HepG2 (cell line): ENCODE measurements around the gene HEATR5B. TPM values are rescaled to one million over a fixed set of nuclear protein-coding genes. Genes with fewer than 3 reads are reported as not detected.
A peak's percentile ranks its signal among the peaks of the same experiment; 100 is the strongest.

Source experiments
- ATAC-seq: fragments of 200-7000 bp; cut with Tn5 transposase; 3 replicates; pipeline ENCODE4 v1.9.1; 2020; ENCODE audit warnings: mild to moderate bottlenecking, moderate library complexity
- BruUV-seq: library from RNA; stranded (reverse); fragments of 400-500 nt; replicated peaks from 2 replicates; lab custom pipeline; 2021; lab: Mats Ljungman, UMichigan
- CTCF ChIA-PET: fragments of 300-600 bp; formaldehyde crosslinking; extraction: SDS; loops from one replicate; lab custom pipeline; 2021; ENCODE audit warnings: low total read pairs, inconsistent platforms, low intra/inter-chr PET ratio; lab: Yijun Ruan, JAX
- POLR2A ChIA-PET: fragments of 350-600 bp; sonication (Branson Sonifier 250); formaldehyde crosslinking; loops from one replicate; lab custom pipeline; 2020; ENCODE audit warnings: antibody characterized with exemption, inconsistent platforms; lab: Yijun Ruan, JAX
- DNase-seq: peaks from one replicate; pipeline ENCODE4 v3.0.0-alpha.2; 2015; ENCODE audit warnings: low spot score
- FAIRE-seq: peaks from 3 replicates; lab custom pipeline; 2011; peaks lifted over from hg19 to GRCh38; lab: Jason Lieb, UNC
- H2AFZ ChIP-seq: one replicate; pipeline ENCODE4 v1.6.1; 2011; ENCODE audit warnings: low read length, inconsistent platforms
- H3K27ac ChIP-seq: fragments of 300-600 bp; 3 replicates; pipeline ENCODE4 v1.8.0; 2011; ENCODE audit warnings: mixed run types, mild to moderate bottlenecking, mixed read lengths, low read length, inconsistent platforms; ENCODE audit not compliant: insufficient read depth; ENCODE audit errors: extremely low read length
- H3K27me3 ChIP-seq, 2 experiments: fragments of 200-600 bp in 1 of 2; 2 replicates in 1 of 2; 3 replicates in 1 of 2; pipeline versions ENCODE4 v1.6.0 to v1.8.0; 2011; ENCODE audit warnings: low read length in 2 of 2, mild to moderate bottlenecking in 2 of 2, moderate library complexity in 2 of 2, inconsistent platforms in 1 of 2; ENCODE audit not compliant: insufficient read depth in 2 of 2, control insufficient read depth in 1 of 2
- H3K36me3 ChIP-seq, 2 experiments: fragments of 200-600 bp in 1 of 2; replicated peaks in 1 of 2; 2 replicates in 1 of 2; 3 replicates in 1 of 2; pipeline versions ENCODE4 v1.5.1 to v1.8.0; 2011; ENCODE audit warnings: low read length in 2 of 2, inconsistent platforms in 1 of 2; ENCODE audit not compliant: insufficient read depth in 2 of 2, control insufficient read depth in 1 of 2
- H3K4me1 ChIP-seq: 2 replicates; pipeline ENCODE4 v1.5.1; 2012; ENCODE audit warnings: low read length, inconsistent platforms; ENCODE audit not compliant: insufficient read depth
- H3K4me2 ChIP-seq: 2 replicates; pipeline ENCODE4 v1.6.0; 2011; ENCODE audit warnings: low read depth, low read length, inconsistent platforms
- H3K4me3 ChIP-seq, 3 experiments: fragments of 200-600 bp in 1 of 3; sonication (generic), shearing (Covaris generic) in 1 of 3; replicated peaks in 1 of 3; 2 replicates each; pipeline ENCODE4 v1.5.1; 2011 to 2016; ENCODE audit warnings: low read length in 3 of 3, inconsistent platforms in 2 of 3, low read depth in 2 of 3, mild to moderate bottlenecking in 2 of 3, control low read depth in 1 of 3, mixed read lengths in 1 of 3; ENCODE audit not compliant: insufficient read depth in 1 of 3
- H3K79me2 ChIP-seq: one replicate; pipeline ENCODE4 v1.6.1; 2011; ENCODE audit warnings: low read length, inconsistent platforms; ENCODE audit not compliant: insufficient read depth
- H3K9ac ChIP-seq: 2 replicates; pipeline ENCODE4 v1.6.0; 2011; ENCODE audit warnings: mild to moderate bottlenecking, low read depth, low read length, inconsistent platforms; ENCODE audit not compliant: insufficient read depth
- H3K9me3 ChIP-seq: 2 replicates; pipeline ENCODE4 v1.5.1; 2012; ENCODE audit warnings: mild to moderate bottlenecking, low read length
- H4K20me1 ChIP-seq: 2 replicates; pipeline ENCODE4 v1.6.0; 2011; ENCODE audit warnings: inconsistent platforms, mild to moderate bottlenecking, low read length, moderate library complexity; ENCODE audit not compliant: insufficient read depth
- DMAP1 ChIP-seq: IDR thresholded peaks from 2 replicates; pipeline ENCODE4 v1.6.1; 2016
- FOXP1 ChIP-seq, 2 experiments: fragments of 450-650 bp in 1 of 2; IDR thresholded peaks; 2 replicates each; pipeline ENCODE4 v1.6.1; 2017 to 2018; ENCODE audit warnings: antibody characterized with exemption in 1 of 2
- RAD51 ChIP-seq: fragments of 450-650 bp; IDR thresholded peaks from 2 replicates; pipeline ENCODE4 v1.6.1; 2016; ENCODE audit warnings: borderline replicate concordance
- SMC3 ChIP-seq: IDR thresholded peaks from 2 replicates; pipeline ENCODE4 v1.6.1; 2011; ENCODE audit warnings: low read length, improper control_type of control experiment
- SRSF4 ChIP-seq: fragments of 200-400 bp; formaldehyde crosslinking; IDR thresholded peaks from one replicate; pipeline ENCODE4 v1.6.1; 2018; ENCODE audit warnings: mild to moderate bottlenecking, low read depth, low read length, moderate library complexity; ENCODE audit not compliant: poor library complexity, severe bottlenecking
- TOE1 ChIP-seq: sonication (generic); formaldehyde crosslinking; IDR thresholded peaks from 2 replicates; pipeline ENCODE4 v1.4.0; 2020; ENCODE audit warnings: mild to moderate bottlenecking, missing genetic modification reagents
- WGBS: methylation state at CpG from one replicate; pipeline ENCODE4 v1.1.6; 2017; ENCODE audit warnings: low lambda C conversion rate; 5-methylcytosine and 5-hydroxymethylcytosine counted together
- in situ Hi-C: cut with HindIII; loops from 2 replicates; pipeline ENCODE4 v1.10.0; 2017; ENCODE audit warnings: low pct_unique_long_range_greater_than_20kb; ENCODE audit not compliant: extremely low pct_ligation_motif_present
- intact Hi-C: fragments of 100-400 bp; cut with micrococcal nuclease; formaldehyde crosslinking; loops from one replicate; pipeline ENCODE4 v1.10.0; 2022; ENCODE audit not compliant: unreplicated experiment
- polyA plus RNA-seq, 8 experiments: library from polyadenylated mRNA; depleted of rRNA in 3 of 8; stranded (reverse) in 7 of 8; unstranded in 1 of 8; fragments of >200 nt; fragmentation: Illumina TruSeq in 4 of 8; extraction: Trizol in 4 of 8; gene quantifications; 2 replicates each; pipeline versions ENCODE4 v1.2.1 to v1.2.3, GENCODE V29; 2011 to 2016; ENCODE audit warnings: low read depth in 4 of 8, missing spikeins in 1 of 8, mixed read lengths in 1 of 8; ENCODE audit not compliant: insufficient read depth in 1 of 8
- total RNA-seq, 5 experiments: library from RNA; depleted of rRNA; stranded (reverse); fragments of >200 nt; fragmentation: Illumina TruSeq; extraction: Trizol; gene quantifications; 2 replicates each; pipeline ENCODE4 v1.2.3, GENCODE V29; 2016; ENCODE audit warnings: low read depth in 1 of 5
- TF ChIP-seq, protein P1 (sequence below): sonication (generic); formaldehyde crosslinking; IDR thresholded peaks from 2 replicates; pipeline ENCODE4 v1.5.1; 2020; ENCODE audit warnings: mild to moderate bottlenecking, missing genetic modification reagents, borderline replicate concordance
- TF ChIP-seq, protein P2 (sequence below): sonication (generic); formaldehyde crosslinking; IDR thresholded peaks from 2 replicates; pipeline ENCODE4 v1.9.0; 2021; ENCODE audit warnings: missing genetic modification reagents, borderline replicate concordance
- TF ChIP-seq, protein P3 (sequence below): sonication (generic); formaldehyde crosslinking; IDR thresholded peaks from 2 replicates; pipeline ENCODE4 v1.9.0; 2021; ENCODE audit warnings: mild to moderate bottlenecking, missing genetic modification reagents

Gene HEATR5B
- total and polyA plus RNA-seq, 2 of the 13 experiments (the other 11 are each of a cell fraction or from before 2014, with no cell fraction given) = 12.7 to 16.3 TPM

DNA sequence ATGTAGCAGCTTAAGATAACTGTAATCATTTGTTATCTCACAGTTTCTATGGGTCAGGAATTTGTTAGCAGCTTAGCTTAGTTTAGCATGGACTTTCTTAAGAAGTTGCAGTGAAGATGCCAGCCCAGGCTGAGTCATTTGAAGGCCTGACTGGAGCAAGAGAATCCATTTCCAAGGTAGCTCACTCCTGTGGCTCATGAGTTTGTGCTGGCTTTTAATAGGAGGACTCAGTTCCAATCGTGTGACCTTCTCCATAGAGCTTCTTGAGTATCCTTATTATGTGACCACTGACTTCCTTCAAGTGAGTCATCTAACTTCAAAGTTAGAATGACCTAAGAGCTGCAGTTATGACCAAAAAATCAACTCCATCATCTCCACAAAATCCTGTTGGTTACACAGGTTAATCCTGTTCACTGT is 1.6 kb upstream of the HEATR5B start (continued):
- TF ChIP-seq, protein P1, sequence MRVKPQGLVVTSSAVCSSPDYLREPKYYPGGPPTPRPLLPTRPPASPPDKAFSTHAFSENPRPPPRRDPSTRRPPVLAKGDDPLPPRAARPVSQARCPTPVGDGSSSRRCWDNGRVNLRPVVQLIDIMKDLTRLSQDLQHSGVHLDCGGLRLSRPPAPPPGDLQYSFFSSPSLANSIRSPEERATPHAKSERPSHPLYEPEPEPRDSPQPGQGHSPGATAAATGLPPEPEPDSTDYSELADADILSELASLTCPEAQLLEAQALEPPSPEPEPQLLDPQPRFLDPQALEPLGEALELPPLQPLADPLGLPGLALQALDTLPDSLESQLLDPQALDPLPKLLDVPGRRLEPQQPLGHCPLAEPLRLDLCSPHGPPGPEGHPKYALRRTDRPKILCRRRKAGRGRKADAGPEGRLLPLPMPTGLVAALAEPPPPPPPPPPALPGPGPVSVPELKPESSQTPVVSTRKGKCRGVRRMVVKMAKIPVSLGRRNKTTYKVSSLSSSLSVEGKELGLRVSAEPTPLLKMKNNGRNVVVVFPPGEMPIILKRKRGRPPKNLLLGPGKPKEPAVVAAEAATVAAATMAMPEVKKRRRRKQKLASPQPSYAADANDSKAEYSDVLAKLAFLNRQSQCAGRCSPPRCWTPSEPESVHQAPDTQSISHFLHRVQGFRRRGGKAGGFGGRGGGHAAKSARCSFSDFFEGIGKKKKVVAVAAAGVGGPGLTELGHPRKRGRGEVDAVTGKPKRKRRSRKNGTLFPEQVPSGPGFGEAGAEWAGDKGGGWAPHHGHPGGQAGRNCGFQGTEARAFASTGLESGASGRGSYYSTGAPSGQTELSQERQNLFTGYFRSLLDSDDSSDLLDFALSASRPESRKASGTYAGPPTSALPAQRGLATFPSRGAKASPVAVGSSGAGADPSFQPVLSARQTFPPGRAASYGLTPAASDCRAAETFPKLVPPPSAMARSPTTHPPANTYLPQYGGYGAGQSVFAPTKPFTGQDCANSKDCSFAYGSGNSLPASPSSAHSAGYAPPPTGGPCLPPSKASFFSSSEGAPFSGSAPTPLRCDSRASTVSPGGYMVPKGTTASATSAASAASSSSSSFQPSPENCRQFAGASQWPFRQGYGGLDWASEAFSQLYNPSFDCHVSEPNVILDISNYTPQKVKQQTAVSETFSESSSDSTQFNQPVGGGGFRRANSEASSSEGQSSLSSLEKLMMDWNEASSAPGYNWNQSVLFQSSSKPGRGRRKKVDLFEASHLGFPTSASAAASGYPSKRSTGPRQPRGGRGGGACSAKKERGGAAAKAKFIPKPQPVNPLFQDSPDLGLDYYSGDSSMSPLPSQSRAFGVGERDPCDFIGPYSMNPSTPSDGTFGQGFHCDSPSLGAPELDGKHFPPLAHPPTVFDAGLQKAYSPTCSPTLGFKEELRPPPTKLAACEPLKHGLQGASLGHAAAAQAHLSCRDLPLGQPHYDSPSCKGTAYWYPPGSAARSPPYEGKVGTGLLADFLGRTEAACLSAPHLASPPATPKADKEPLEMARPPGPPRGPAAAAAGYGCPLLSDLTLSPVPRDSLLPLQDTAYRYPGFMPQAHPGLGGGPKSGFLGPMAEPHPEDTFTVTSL (CRISPR knock-in tag) = no peak

DNA sequence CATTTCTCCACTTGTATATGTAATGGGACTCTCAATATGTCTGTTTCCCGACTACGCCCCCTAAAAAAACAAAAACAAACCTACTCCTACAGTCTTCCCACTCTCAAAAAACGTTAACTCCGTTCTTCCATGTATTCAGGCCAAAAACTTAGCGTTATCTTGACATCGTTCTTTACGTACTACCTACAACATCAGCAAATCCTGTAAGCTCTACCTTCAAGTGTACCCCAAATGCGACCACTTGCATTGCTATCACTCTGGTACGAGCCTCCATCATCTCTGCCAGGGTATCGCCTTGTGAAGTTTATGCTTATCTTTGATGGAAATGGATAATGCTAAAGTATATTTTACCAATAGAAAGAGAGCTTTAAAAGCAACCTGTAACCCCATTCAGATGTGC is 625 bp upstream of the HEATR5B start:
- peak overlapping the region; percentile 81 for H3K9ac ChIP-seq
- peaks cover 12% of the 10 kb centered on the region for H3K79me2 ChIP-seq
- ChIA-PET CTCF (no interaction called here), POLR2A (interaction anchor here (0.5 to 1.3 kb wide), 2 partner anchors 112 to 1293 kb away, joined by 3 read pairs; no protein-coding TSS in a partner anchor)
- H2AFZ ChIP-seq = peak overlapping the region; percentile 97
- peaks cover 5 to 10% of the 10 kb centered on the region in 2 experiments for H3K36me3 ChIP-seq
- BruUV-seq = TSS peak; percentile 74
- no peak for FAIRE-seq
- H3K4me1 ChIP-seq = peaks cover 34% of the 10 kb centered on the region
- no peaks in the 10 kb centered on the region for H4K20me1 ChIP-seq
- H3K4me3 ChIP-seq = peak overlapping the region; percentile 80 to 94 (median 90)
- H3K27me3 ChIP-seq = no peaks in the 10 kb centered on the region; a peak in 1 of 5 replicates
- peak overlapping the region; percentile 95 for H3K4me2 ChIP-seq
- H3K9me3 ChIP-seq = no peaks in the 10 kb centered on the region
- DNase-seq = no peak
- H3K27ac ChIP-seq = peak overlapping the region; percentile 44
- ATAC-seq = no peak
- in situ Hi-C loops (no loop called here), intact Hi-C loops (loop anchor here (5.0 to 10.0 kb wide), 2 partner anchors 117 to 150 kb away; partner anchors contain the start of genes CEBPZ, NDUFAF7 and STRN)
- WGBS = 4% methylated on average over 10 of the region's 10 CpGs
- TF ChIP-seq FOXP1 (IDR thresholded peaks at IDR 0.05) (no peak), FOXP1 (CRISPR knock-in tag; IDR thresholded peaks at IDR 0.05) (no peak), TOE1 (CRISPR knock-in tag) (0 out of 2 replicates have a peak, but pooled peaks have one; percentile 18), SRSF4 (no peak), DMAP1 (CRISPR knock-in tag) (no peak), RAD51 (no peak), SMC3 (no peak)
- TF ChIP-seq, protein P2, sequence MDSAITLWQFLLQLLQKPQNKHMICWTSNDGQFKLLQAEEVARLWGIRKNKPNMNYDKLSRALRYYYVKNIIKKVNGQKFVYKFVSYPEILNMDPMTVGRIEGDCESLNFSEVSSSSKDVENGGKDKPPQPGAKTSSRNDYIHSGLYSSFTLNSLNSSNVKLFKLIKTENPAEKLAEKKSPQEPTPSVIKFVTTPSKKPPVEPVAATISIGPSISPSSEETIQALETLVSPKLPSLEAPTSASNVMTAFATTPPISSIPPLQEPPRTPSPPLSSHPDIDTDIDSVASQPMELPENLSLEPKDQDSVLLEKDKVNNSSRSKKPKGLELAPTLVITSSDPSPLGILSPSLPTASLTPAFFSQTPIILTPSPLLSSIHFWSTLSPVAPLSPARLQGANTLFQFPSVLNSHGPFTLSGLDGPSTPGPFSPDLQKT (CRISPR knock-in tag) = no peak
- TF ChIP-seq, protein P3, sequence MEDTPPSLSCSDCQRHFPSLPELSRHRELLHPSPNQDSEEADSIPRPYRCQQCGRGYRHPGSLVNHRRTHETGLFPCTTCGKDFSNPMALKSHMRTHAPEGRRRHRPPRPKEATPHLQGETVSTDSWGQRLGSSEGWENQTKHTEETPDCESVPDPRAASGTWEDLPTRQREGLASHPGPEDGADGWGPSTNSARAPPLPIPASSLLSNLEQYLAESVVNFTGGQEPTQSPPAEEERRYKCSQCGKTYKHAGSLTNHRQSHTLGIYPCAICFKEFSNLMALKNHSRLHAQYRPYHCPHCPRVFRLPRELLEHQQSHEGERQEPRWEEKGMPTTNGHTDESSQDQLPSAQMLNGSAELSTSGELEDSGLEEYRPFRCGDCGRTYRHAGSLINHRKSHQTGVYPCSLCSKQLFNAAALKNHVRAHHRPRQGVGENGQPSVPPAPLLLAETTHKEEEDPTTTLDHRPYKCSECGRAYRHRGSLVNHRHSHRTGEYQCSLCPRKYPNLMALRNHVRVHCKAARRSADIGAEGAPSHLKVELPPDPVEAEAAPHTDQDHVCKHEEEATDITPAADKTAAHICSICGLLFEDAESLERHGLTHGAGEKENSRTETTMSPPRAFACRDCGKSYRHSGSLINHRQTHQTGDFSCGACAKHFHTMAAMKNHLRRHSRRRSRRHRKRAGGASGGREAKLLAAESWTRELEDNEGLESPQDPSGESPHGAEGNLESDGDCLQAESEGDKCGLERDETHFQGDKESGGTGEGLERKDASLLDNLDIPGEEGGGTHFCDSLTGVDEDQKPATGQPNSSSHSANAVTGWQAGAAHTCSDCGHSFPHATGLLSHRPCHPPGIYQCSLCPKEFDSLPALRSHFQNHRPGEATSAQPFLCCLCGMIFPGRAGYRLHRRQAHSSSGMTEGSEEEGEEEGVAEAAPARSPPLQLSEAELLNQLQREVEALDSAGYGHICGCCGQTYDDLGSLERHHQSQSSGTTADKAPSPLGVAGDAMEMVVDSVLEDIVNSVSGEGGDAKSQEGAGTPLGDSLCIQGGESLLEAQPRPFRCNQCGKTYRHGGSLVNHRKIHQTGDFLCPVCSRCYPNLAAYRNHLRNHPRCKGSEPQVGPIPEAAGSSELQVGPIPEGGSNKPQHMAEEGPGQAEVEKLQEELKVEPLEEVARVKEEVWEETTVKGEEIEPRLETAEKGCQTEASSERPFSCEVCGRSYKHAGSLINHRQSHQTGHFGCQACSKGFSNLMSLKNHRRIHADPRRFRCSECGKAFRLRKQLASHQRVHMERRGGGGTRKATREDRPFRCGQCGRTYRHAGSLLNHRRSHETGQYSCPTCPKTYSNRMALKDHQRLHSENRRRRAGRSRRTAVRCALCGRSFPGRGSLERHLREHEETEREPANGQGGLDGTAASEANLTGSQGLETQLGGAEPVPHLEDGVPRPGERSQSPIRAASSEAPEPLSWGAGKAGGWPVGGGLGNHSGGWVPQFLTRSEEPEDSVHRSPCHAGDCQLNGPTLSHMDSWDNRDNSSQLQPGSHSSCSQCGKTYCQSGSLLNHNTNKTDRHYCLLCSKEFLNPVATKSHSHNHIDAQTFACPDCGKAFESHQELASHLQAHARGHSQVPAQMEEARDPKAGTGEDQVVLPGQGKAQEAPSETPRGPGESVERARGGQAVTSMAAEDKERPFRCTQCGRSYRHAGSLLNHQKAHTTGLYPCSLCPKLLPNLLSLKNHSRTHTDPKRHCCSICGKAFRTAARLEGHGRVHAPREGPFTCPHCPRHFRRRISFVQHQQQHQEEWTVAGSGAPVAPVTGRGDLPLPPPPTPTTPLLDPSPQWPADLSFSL = no peak
